KMS-11 (cell line): ENCODE data around the gene CROCC2.

Source experiments
- H2AFZ ChIP-seq: fragments of 200-600 bp; sonication (generic); 2 replicates; pipeline ENCODE4 v1.6.1; 2016; ENCODE audit warnings: antibody characterized with exemption, mixed run types, low read depth
- H3K27ac ChIP-seq: fragments of 200-600 bp; sonication (generic); 2 replicates; pipeline ENCODE4 v1.6.1; 2016; ENCODE audit warnings: mild to moderate bottlenecking, mixed run types
- H3K27me3 ChIP-seq: fragments of 200-600 bp; sonication (generic); 2 replicates; pipeline ENCODE4 v1.6.1; 2017; ENCODE audit warnings: mild to moderate bottlenecking, low read depth, mixed run types, moderate library complexity; ENCODE audit not compliant: insufficient read depth
- H3K36me3 ChIP-seq: fragments of 200-600 bp; sonication (generic); 2 replicates; pipeline ENCODE4 v1.6.1; 2017; ENCODE audit warnings: mild to moderate bottlenecking, mixed run types; ENCODE audit not compliant: insufficient read depth
- H3K4me1 ChIP-seq: fragments of 200-600 bp; sonication (generic); 2 replicates; pipeline ENCODE4 v1.6.1; 2016; ENCODE audit warnings: mild to moderate bottlenecking, low read depth, mixed run types; ENCODE audit not compliant: poor library complexity, severe bottlenecking
- H3K4me2 ChIP-seq: fragments of 200-600 bp; sonication (generic); 2 replicates; pipeline ENCODE4 v1.7.0; 2016; ENCODE audit warnings: mild to moderate bottlenecking, mixed run types
- H3K4me3 ChIP-seq: fragments of 200-600 bp; sonication (generic); IDR thresholded peaks from 2 replicates; pipeline ENCODE4 v1.6.1; 2017; ENCODE audit warnings: low read depth, low read length, mixed read lengths; ENCODE audit not compliant: insufficient read depth
- H3K79me2 ChIP-seq: fragments of 200-600 bp; sonication (generic); 2 replicates; pipeline ENCODE4 v1.6.1; 2016; ENCODE audit warnings: low read depth, mixed run types; ENCODE audit not compliant: insufficient read depth
- H3K9ac ChIP-seq: fragments of 200-600 bp; sonication (generic); 2 replicates; pipeline ENCODE4 v1.6.1; 2016; ENCODE audit warnings: mild to moderate bottlenecking, mixed run types
- H4K20me1 ChIP-seq: fragments of 200-600 bp; sonication (generic); 2 replicates; pipeline ENCODE4 v1.6.1; 2016; ENCODE audit warnings: mild to moderate bottlenecking, mixed run types; ENCODE audit not compliant: insufficient read depth
- CTCF ChIP-seq: fragments of 200-600 bp; sonication (generic); conservative IDR thresholded peaks from 2 replicates; pipeline ENCODE4 v1.6.1; 2017; ENCODE audit warnings: low read depth, mild to moderate bottlenecking, antibody characterized with exemption, low read length, moderate library complexity, mixed read lengths

The CROCC2 gene

DNA sequence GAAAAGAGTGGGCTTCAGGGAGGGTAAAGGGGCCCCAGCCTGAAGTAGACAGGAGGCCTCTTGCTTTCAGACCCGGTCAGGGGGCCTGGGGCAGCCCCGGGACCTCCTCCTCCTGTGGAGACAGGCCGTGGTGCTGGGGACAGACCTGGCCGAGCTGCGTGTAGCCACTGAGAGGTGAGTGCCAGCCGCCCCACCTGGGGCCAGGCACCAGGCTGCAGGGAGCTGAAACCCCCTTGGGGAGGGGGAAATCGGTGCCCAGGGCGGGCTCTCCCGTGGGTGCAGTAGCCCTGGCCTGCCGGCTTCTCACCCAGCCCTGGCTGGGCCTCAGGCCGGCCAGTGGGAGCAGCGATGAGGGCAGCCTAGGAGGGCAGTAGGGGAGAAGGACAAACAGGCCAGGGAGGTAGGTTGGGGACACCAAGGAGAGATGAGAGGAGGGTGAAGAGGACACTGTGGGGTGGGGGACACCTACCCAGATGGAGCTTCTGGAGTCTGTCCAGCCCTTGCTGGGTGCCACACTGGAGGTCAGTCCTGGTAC, 24.0 kb downstream of the CROCC2 start:
- H3K4me3 ChIP-seq: no peak overlapping the region
- TF ChIP-seq CTCF: no peak
- H2AFZ ChIP-seq: no peak overlapping the region
- peaks cover 42% of the 10 kb centered on the region for H3K27me3 ChIP-seq
- no peak overlapping the region for H3K27ac ChIP-seq
- no peaks in the 10 kb centered on the region for H4K20me1 ChIP-seq
- no peak overlapping the region for H3K4me2 ChIP-seq
- H3K4me1 ChIP-seq: no peaks in the 10 kb centered on the region
- no peak overlapping the region for H3K9ac ChIP-seq
- no peaks in the 10 kb centered on the region for H3K36me3 ChIP-seq
- H3K79me2 ChIP-seq: no peaks in the 10 kb centered on the region

- Histone ChIP-seq H4K20me1 (no peaks in the 10 kb centered on the region), H3K4me1 (no peaks in the 10 kb centered on the region), H3K4me2 (no peak overlapping the region), H3K79me2 (no peaks in the 10 kb centered on the region), H3K4me3 (no peak overlapping the region), H3K27me3 (peaks cover 48% of the 10 kb centered on the region), H2AFZ (no peak overlapping the region), H3K36me3 (no peaks in the 10 kb centered on the region), H3K27ac (no peak overlapping the region), H3K9ac (no peak overlapping the region)
- TF ChIP-seq CTCF: no peak
These were observed 24.6 kb downstream of the CROCC2 start for GRCh38 chr2:240930631-240931318.

- H3K4me2 ChIP-seq: no peak overlapping the region
- no peak overlapping the region for H3K9ac ChIP-seq
These were observed 25.3 kb downstream of the CROCC2 start for GRCh38 chr2:240931319-240931949.

More at GRCh38 chr2:240931319-240931949, 25.3 kb downstream of the CROCC2 start:
- H3K27me3 ChIP-seq: peaks cover 54% of the 10 kb centered on the region
- no peaks in the 10 kb centered on the region for H3K36me3 ChIP-seq
- H3K27ac ChIP-seq: no peak overlapping the region
- H3K4me3 ChIP-seq: no peak overlapping the region
- no peak overlapping the region for H2AFZ ChIP-seq
- TF ChIP-seq CTCF: no peak
- no peaks in the 10 kb centered on the region for H4K20me1 ChIP-seq
- no peaks in the 10 kb centered on the region for H3K4me1 ChIP-seq
- no peaks in the 10 kb centered on the region for H3K79me2 ChIP-seq
